HS-5 (cell line): ENCODE measurements around the gene NR6A1.

Experiments used
- DNase-seq: peaks from one replicate; pipeline ENCODE4 v3.0.0-alpha.2; 2012; ENCODE audit warnings: low read depth

NR6A1 gene

DNA sequence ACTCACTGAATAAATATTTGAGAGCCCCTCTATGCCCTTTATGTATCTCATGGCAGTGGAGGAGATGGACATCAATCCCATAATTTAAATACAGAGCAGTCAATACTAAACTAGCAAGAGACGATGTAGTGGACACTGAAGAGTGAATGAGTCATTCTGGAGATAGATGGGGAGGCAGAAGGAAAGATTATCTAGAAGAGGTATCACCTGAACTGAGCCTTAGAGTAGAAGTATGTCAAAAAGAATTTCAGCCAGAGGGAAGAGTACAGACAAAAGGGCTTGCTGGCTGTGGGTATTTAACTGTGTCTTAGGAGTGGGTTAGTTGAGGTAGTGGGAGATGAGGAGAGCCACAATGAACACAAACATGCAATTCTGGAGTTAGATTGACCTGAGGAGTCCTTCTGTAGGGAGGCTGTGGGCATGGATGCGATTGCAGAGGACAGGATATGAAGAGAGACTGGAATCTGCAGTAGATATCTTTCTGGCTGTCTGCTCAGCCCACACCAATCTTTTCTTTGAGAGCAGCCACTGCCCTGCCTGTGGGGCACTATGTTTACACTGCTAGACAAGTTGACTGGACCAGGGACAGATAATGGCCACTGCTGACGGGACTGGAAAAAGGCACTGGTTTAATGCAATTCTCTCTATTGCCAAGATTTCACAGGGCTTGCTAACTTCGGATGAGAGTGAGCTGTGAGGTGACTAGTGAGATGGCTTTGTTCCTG, 200.0 kb downstream of the NR6A1 start:
- no peak for DNase-seq

DNA sequence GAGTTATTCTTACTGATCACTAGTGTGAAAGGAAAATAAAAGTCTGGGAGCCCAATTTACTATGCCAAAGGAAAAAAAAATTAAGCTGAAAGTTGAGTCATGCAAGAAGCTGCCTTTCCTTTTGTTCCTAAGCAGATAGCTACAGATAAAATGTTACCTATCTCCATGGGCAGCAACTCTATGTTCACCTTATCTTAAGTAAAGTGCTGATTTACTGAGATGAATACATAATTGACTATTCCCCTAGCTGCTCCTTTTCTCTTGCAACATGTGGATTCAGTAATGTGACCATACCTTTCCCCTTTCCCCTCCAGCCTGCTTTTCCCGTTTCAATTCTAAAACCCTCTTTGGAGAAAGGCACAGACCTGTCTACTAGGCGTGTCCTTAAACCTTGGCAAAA, 201.2 kb downstream of the NR6A1 start:
- DNase-seq: no peak

DNA sequence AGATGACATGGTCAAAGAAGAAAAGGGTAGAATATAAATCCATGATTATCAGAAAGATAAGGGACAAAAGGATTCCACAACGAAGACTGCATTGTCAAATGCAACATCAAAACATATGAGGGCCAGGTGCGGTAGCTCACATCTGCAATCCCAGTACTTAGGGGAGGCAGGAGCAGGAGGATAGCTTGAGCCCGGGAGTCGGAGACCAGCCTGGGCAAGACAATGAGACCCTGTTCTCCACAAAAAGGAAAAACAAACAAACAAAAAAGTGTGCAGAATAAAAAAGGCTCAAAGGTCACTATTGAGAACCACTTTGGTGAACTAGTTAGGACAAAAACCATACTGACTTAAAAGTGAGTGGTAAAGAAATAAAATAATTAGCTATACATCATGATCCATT, 203.7 kb downstream of the NR6A1 start:
- DNase-seq: no peak

DNA sequence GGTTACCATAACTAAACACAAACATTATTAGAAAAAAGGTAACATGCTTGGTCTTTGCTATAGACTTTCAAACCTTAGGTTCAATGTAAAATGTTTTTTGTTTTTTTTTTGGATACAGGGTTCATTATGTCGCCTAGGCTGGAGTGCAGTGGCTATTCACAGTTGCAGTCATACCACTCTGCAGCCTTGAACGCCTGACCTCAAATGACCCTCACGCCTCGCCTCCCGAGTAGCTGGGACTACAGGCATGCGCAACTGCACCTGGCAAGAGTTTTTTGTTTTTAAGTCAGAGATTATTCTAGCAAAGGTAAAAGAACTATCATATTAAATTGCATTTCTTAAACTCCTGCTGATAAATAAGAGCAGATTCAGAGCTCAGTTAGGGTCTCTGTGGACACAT, 208.8 kb downstream of the NR6A1 start:
- no peak for DNase-seq

- peak; percentile 73 for DNase-seq
Observed at GRCh38 chr9:124559871-124560270, 211.2 kb downstream of the NR6A1 start.

- no peak for DNase-seq
Observed at GRCh38 chr9:124558777-124559470, 212.2 kb downstream of the NR6A1 start.

GRCh38 chr9:124557895-124558294, 213.2 kb downstream of the NR6A1 start:
- DNase-seq: no peak

DNA sequence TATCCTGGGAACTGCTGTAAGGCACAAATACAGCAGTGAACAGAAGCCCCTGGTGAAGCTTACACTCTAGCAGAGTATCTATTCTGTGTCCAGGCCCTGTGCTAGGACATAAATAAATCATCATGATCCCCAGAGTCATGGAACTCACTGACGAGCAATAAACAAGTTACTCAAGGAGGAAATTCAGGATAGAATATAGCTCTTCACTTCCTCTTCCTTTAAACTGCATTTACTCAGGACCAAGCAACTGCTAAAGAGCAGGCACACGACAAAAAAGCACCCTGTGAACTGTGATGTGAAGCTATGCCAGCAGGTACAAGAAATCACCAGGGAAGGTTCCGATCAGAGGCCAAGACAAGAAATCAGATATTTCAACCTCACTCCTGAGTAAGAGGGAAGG, 216.1 kb downstream of the NR6A1 start:
- no peak for DNase-seq

- peak; percentile 74 for DNase-seq
Observed at GRCh38 chr9:124553738-124554137, 217.4 kb downstream of the NR6A1 start.

GRCh38 chr9:124552273-124552605, 218.9 kb downstream of the NR6A1 start:
- DNase-seq: no peak

GRCh38 chr9:124551472-124552272, 219.4 kb downstream of the NR6A1 start:
- DNase-seq: peak; percentile 73

GRCh38 chr9:124550072-124550471, 221.0 kb downstream of the NR6A1 start:
- DNase-seq: no peak

DNA sequence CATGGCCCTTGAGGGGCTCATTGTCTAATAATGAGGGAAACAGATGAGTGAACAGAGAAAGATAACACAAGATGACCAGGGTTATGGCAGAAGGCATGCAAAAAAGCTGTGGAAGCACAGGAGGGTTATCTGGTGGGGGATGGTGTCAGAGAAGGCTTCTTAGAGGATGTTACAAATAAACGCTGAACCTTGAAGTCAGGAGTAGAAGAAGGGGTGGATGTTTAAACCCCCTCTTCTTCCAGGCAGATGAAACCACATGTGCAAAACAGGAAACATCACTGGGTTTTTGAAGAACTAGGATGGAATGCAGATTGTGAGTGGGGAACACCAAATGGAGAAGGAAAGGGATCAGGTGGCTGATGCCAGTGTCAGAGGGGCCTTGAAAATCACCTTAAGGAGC, 222.1 kb downstream of the NR6A1 start:
- DNase-seq: no peak

GRCh38 chr9:124544535-124544934, 226.6 kb downstream of the NR6A1 start:
- DNase-seq: no peak

DNA sequence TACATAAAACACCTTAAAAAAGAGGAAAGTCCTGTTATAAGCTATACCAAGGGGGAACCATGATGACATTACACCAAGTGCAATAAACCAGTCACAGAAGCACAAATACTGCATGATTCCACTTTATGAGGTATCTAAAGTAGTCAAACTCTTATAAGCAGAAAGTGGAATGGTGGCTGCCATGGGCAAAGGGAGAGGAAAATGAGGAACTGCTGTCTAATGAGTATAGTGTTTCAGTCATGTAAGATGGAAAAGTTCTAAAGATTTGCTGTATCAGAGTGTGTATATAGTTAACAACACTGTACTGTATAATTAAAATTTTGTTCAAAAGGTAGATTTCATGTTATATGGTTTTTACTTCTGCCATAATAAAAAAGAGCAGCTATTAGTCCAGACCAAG, 229.3 kb downstream of the NR6A1 start:
- DNase-seq: no peak

GRCh38 chr9:124537926-124538325, 233.2 kb downstream of the NR6A1 start:
- no peak for DNase-seq

DNA sequence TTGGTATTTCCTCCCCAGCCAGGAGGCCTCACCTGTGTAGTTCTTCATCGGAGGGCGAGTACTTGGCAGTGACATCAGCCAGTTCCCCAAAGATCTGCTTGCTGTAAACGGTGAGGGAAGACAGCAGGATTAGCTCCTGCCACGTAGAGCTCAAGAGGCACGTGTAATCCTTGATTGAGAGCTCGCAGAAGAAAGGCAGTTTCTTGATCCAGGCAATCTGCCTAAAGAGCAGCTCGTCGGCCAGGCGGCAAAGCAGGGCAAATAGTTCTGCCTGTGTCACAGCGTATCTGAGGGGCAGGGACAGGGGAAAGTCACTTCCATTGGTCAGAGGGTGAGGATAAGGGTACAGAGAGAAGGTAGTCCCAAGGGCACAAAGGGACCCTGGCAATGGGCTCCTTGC, 235.3 kb downstream of the NR6A1 start:
- no peak for DNase-seq

- no peak for DNase-seq
Observed at GRCh38 chr9:124532897-124533296, 238.2 kb downstream of the NR6A1 start.

DNA sequence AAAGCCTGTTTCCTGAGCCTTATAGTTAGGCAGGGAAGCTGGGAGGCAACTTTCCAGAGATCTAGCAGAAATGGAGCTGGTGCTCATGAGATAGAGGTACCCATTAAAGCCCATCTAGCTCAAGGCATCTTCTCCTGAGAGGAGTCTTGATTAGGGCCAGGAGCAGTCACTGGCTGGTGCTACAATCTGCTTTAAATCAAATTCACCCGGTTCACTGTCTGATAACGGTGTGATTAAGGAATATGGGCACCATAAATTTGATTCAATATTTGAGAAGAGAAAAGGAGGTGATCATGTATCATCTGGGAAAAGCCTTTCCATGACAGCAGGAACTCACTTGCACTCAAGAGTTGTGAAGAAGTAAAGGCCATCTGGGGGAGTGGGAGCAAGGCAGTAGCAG, 240.0 kb downstream of the NR6A1 start:
- no peak for DNase-seq

GRCh38 chr9:124530246-124530645, 240.9 kb downstream of the NR6A1 start:
- DNase-seq: no peak

- no peak for DNase-seq
Observed at GRCh38 chr9:124527781-124528180, 243.3 kb downstream of the NR6A1 start.

- no peak for DNase-seq
Observed at GRCh38 chr9:124526174-124526573, 244.9 kb downstream of the NR6A1 start.
